HEK293 (cell line): ENCODE results near the gene PDE12.
A peak's percentile ranks its signal among the peaks of the same experiment; 100 is the strongest.

Source experiments
- CTCF ChIA-PET: fragments of 350-600 bp; formaldehyde crosslinking; extraction: SDS; loops from one replicate; lab custom pipeline; 2021; ENCODE audit warnings: antibody characterized with exemption; lab: Yijun Ruan, JAX
- POLR2A ChIA-PET: fragments of 300-600 bp; formaldehyde crosslinking; extraction: SDS; loops from one replicate; lab custom pipeline; 2020; ENCODE audit warnings: antibody characterized with exemption, inconsistent platforms; lab: Yijun Ruan, JAX
- H3K27ac ChIP-seq: fragments of 200-500 bp; sonication (Bioruptor generic); 2 replicates; pipeline ENCODE4 v1.5.1; 2014; ENCODE audit warnings: low read depth, low read length, control low read depth, inconsistent platforms; ENCODE audit errors: extremely low read depth
- H3K36me3 ChIP-seq, 2 experiments: fragments of 200-500 bp in 1 of 2; sonication (Bioruptor generic) in 1 of 2; 1 replicate in 1 of 2; 2 replicates in 1 of 2; pipeline ENCODE4 v1.5.1; 2014 to 2017; ENCODE audit warnings: inconsistent platforms in 2 of 2, low read length in 2 of 2; ENCODE audit not compliant: control insufficient read depth in 2 of 2, insufficient read depth in 1 of 2
- H3K4me1 ChIP-seq: fragments of 200-500 bp; sonication (Bioruptor generic); 2 replicates; pipeline ENCODE4 v1.5.1; 2014; ENCODE audit warnings: mild to moderate bottlenecking, low read length, inconsistent platforms; ENCODE audit not compliant: control insufficient read depth, insufficient read depth
- H3K4me3 ChIP-seq: 2 replicates; pipeline ENCODE4 v1.5.1; 2011; ENCODE audit warnings: low read depth, mild to moderate bottlenecking, control low read depth, low read length, moderate library complexity
- H3K9me3 ChIP-seq: fragments of 200-500 bp; sonication (Bioruptor generic); 2 replicates; pipeline ENCODE4 v1.5.1; 2014; ENCODE audit warnings: low read depth, low read length, inconsistent platforms; ENCODE audit not compliant: control insufficient read depth, insufficient read depth
- BCL11A ChIP-seq: fragments of 450-650 bp; formaldehyde crosslinking; IDR thresholded peaks from 2 replicates; pipeline ENCODE4 v1.5.1; 2016; ENCODE audit warnings: low read depth, missing biosample characterization, missing genetic modification characterization
- GLIS1 ChIP-seq: fragments of 450-650 bp; formaldehyde crosslinking; IDR thresholded peaks from 2 replicates; pipeline ENCODE4 v1.5.1; 2016; ENCODE audit warnings: missing biosample characterization, missing genetic modification characterization
- HOXA7 ChIP-seq: sonication (generic); formaldehyde crosslinking; IDR thresholded peaks from 2 replicates; pipeline ENCODE4 v1.8.1; 2022; ENCODE audit warnings: missing genetic modification reagents, borderline replicate concordance
- IKZF3 ChIP-seq: fragments of 450-650 bp; IDR thresholded peaks from 2 replicates; pipeline ENCODE4 v1.5.0; 2018; ENCODE audit warnings: missing biosample characterization, mild to moderate bottlenecking, missing genetic modification characterization, moderate library complexity
- PRDM1 ChIP-seq: fragments of 450-650 bp; formaldehyde crosslinking; IDR thresholded peaks from 2 replicates; pipeline ENCODE4; 2016; ENCODE audit warnings: missing biosample characterization, missing genetic modification characterization
- SP2 ChIP-seq: fragments of 450-650 bp; formaldehyde crosslinking; IDR thresholded peaks from 2 replicates; pipeline ENCODE4 v1.5.1; 2016; ENCODE audit warnings: missing biosample characterization, missing genetic modification characterization
- ZBTB17 ChIP-seq: fragments of 450-650 bp; formaldehyde crosslinking; IDR thresholded peaks from 2 replicates; pipeline ENCODE4 v1.5.1; 2016; ENCODE audit warnings: missing biosample characterization, missing genetic modification characterization
- ZNF133 ChIP-seq: fragments of 450-650 bp; formaldehyde crosslinking; IDR thresholded peaks from 2 replicates; pipeline ENCODE4 v1.5.1; 2016; ENCODE audit warnings: missing biosample characterization, missing genetic modification characterization
- ZNF169 ChIP-seq: fragments of 450-650 bp; formaldehyde crosslinking; IDR thresholded peaks from 2 replicates; pipeline ENCODE4 v1.5.1; 2016; ENCODE audit warnings: missing biosample characterization, missing genetic modification characterization
- ZNF404 ChIP-seq: fragments of 450-650 bp; formaldehyde crosslinking; IDR thresholded peaks from 2 replicates; pipeline ENCODE4 v1.5.1; 2017; ENCODE audit warnings: missing biosample characterization, missing genetic modification characterization
- ZNF501 ChIP-seq: fragments of 450-650 bp; formaldehyde crosslinking; IDR thresholded peaks from 2 replicates; pipeline ENCODE4 v1.5.1; 2016; ENCODE audit warnings: missing biosample characterization, missing genetic modification characterization
- ZNF548 ChIP-seq: fragments of 450-650 bp; formaldehyde crosslinking; IDR thresholded peaks from 2 replicates; pipeline ENCODE4 v1.5.1; 2016; ENCODE audit warnings: missing biosample characterization, missing genetic modification characterization
- ZNF558 ChIP-seq: fragments of 450-650 bp; formaldehyde crosslinking; IDR thresholded peaks from 2 replicates; pipeline ENCODE4 v1.5.1; 2016; ENCODE audit warnings: missing biosample characterization, missing genetic modification characterization
- ZNF560 ChIP-seq: fragments of 450-650 bp; formaldehyde crosslinking; IDR thresholded peaks from 2 replicates; pipeline ENCODE4 v1.5.1; 2017; ENCODE audit warnings: missing biosample characterization, missing genetic modification characterization, borderline replicate concordance
- ZNF624 ChIP-seq: fragments of 450-650 bp; formaldehyde crosslinking; IDR thresholded peaks from 2 replicates; pipeline ENCODE4 v1.5.1; 2017; ENCODE audit warnings: missing biosample characterization, missing genetic modification characterization
- ZNF664 ChIP-seq: fragments of 450-650 bp; formaldehyde crosslinking; IDR thresholded peaks from 2 replicates; pipeline ENCODE4 v1.5.1; 2016; ENCODE audit warnings: missing biosample characterization, missing genetic modification characterization
- ZNF785 ChIP-seq: fragments of 450-650 bp; formaldehyde crosslinking; IDR thresholded peaks from 2 replicates; pipeline ENCODE4 v1.5.1; 2016; ENCODE audit warnings: missing biosample characterization, missing genetic modification characterization
- ZNF792 ChIP-seq: fragments of 450-650 bp; formaldehyde crosslinking; IDR thresholded peaks from 2 replicates; pipeline ENCODE4 v1.5.1; 2016; ENCODE audit warnings: missing biosample characterization, missing genetic modification characterization
- ZNF837 ChIP-seq: fragments of 450-650 bp; formaldehyde crosslinking; IDR thresholded peaks from 2 replicates; pipeline ENCODE4 v1.5.1; 2016; ENCODE audit warnings: missing biosample characterization, missing genetic modification characterization
- ZSCAN30 ChIP-seq: fragments of 450-650 bp; IDR thresholded peaks from 2 replicates; pipeline ENCODE4 v1.5.1; 2018; ENCODE audit warnings: missing biosample characterization, mild to moderate bottlenecking, missing genetic modification characterization, moderate library complexity
- TF ChIP-seq, protein P1 (sequence below): fragments of 450-650 bp; formaldehyde crosslinking; IDR thresholded peaks from 2 replicates; pipeline ENCODE4 v1.5.1; 2016; ENCODE audit warnings: missing biosample characterization, missing genetic modification characterization
- TF ChIP-seq, protein P2 (sequence below): fragments of 450-650 bp; formaldehyde crosslinking; IDR thresholded peaks from 2 replicates; pipeline ENCODE4; 2016; ENCODE audit warnings: missing biosample characterization, missing genetic modification characterization
- TF ChIP-seq, protein P3 (sequence below): fragments of 450-650 bp; formaldehyde crosslinking; IDR thresholded peaks from 2 replicates; pipeline ENCODE4 v1.5.1; 2016; ENCODE audit warnings: missing biosample characterization, missing genetic modification characterization
- TF ChIP-seq, protein P4 (sequence below): fragments of 450-650 bp; formaldehyde crosslinking; IDR thresholded peaks from 2 replicates; pipeline ENCODE4 v1.5.1; 2016; ENCODE audit warnings: missing biosample characterization, missing genetic modification characterization

PDE12 gene

DNA sequence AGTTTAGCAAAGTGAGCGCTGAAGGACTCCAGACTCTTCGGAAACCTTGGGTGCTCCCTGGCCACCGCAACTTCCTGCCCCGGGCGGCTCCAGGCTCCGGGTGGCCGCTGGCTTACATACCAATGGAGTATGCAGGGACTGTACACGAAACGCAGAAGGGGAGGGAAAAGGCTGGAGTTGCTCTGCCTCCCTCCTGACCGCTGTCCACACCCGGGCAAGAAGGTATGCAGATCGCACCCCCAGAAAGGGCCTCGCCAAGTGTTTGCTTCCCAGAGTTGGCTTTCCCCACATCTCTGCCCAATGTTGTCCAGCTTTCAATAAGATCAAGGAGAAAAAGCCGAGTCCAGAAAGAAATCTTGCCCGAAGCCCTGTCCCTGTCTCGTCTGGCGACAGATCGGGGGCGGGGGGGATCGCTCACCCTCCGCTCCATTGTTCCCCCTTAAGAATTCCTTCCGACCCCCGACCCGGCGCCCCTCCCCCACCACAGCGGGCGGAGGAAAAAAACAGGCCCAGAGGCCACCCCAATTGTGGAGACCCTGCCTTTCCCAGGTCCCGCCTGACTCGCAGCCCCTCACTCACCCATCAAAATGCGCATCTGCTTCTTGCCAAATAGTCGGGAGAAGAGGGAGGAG lies 40.5 kb downstream of the PDE12 start (continued):
- TF ChIP-seq SP2 (tag by site-specific recombination) (peak; percentile 61), ZNF501 (tag by site-specific recombination) (peak; percentile 54; the same call in 1 of the 2 replicates), GLIS1 (tag by site-specific recombination) (peak; percentile 85), ZNF169 (tag by site-specific recombination) (no peak), ZSCAN30 (tag by site-specific recombination) (peak; percentile 100), IKZF3 (tag by site-specific recombination) (peak; percentile 66), ZBTB17 (tag by site-specific recombination) (peak; percentile 79), ZNF560 (tag by site-specific recombination) (no peak), ZNF664 (no peak)
- TF ChIP-seq, protein P1, sequence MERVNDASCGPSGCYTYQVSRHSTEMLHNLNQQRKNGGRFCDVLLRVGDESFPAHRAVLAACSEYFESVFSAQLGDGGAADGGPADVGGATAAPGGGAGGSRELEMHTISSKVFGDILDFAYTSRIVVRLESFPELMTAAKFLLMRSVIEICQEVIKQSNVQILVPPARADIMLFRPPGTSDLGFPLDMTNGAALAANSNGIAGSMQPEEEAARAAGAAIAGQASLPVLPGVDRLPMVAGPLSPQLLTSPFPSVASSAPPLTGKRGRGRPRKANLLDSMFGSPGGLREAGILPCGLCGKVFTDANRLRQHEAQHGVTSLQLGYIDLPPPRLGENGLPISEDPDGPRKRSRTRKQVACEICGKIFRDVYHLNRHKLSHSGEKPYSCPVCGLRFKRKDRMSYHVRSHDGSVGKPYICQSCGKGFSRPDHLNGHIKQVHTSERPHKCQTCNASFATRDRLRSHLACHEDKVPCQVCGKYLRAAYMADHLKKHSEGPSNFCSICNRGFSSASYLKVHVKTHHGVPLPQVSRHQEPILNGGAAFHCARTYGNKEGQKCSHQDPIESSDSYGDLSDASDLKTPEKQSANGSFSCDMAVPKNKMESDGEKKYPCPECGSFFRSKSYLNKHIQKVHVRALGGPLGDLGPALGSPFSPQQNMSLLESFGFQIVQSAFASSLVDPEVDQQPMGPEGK (tag by site-specific recombination): peak; percentile 48; the same call in 1 of the 2 replicates
- TF ChIP-seq, protein P2, sequence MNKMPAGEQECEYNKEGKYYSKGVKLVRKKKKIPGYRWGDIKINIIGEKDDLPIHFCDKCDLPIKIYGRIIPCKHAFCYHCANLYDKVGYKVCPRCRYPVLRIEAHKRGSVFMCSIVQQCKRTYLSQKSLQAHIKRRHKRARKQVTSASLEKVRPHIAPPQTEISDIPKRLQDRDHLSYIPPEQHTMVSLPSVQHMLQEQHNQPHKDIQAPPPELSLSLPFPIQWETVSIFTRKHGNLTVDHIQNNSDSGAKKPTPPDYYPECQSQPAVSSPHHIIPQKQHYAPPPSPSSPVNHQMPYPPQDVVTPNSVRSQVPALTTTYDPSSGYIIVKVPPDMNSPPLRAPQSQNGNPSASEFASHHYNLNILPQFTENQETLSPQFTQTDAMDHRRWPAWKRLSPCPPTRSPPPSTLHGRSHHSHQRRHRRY: no peak
- TF ChIP-seq, protein P3, sequence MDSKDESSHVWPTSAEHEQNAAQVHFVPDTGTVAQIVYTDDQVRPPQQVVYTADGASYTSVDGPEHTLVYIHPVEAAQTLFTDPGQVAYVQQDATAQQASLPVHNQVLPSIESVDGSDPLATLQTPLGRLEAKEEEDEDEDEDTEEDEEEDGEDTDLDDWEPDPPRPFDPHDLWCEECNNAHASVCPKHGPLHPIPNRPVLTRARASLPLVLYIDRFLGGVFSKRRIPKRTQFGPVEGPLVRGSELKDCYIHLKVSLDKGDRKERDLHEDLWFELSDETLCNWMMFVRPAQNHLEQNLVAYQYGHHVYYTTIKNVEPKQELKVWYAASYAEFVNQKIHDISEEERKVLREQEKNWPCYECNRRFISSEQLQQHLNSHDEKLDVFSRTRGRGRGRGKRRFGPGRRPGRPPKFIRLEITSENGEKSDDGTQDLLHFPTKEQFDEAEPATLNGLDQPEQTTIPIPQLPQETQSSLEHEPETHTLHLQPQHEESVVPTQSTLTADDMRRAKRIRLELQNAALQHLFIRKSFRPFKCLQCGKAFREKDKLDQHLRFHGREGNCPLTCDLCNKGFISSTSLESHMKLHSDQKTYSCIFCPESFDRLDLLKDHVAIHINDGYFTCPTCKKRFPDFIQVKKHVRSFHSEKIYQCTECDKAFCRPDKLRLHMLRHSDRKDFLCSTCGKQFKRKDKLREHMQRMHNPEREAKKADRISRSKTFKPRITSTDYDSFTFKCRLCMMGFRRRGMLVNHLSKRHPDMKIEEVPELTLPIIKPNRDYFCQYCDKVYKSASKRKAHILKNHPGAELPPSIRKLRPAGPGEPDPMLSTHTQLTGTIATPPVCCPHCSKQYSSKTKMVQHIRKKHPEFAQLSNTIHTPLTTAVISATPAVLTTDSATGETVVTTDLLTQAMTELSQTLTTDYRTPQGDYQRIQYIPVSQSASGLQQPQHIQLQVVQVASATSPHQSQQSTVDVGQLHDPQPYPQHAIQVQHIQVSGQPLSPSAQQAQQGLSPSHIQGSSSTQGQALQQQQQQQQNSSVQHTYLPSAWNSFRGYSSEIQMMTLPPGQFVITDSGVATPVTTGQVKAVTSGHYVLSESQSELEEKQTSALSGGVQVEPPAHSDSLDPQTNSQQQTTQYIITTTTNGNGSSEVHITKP: peak; percentile 65
- TF ChIP-seq, protein P4, sequence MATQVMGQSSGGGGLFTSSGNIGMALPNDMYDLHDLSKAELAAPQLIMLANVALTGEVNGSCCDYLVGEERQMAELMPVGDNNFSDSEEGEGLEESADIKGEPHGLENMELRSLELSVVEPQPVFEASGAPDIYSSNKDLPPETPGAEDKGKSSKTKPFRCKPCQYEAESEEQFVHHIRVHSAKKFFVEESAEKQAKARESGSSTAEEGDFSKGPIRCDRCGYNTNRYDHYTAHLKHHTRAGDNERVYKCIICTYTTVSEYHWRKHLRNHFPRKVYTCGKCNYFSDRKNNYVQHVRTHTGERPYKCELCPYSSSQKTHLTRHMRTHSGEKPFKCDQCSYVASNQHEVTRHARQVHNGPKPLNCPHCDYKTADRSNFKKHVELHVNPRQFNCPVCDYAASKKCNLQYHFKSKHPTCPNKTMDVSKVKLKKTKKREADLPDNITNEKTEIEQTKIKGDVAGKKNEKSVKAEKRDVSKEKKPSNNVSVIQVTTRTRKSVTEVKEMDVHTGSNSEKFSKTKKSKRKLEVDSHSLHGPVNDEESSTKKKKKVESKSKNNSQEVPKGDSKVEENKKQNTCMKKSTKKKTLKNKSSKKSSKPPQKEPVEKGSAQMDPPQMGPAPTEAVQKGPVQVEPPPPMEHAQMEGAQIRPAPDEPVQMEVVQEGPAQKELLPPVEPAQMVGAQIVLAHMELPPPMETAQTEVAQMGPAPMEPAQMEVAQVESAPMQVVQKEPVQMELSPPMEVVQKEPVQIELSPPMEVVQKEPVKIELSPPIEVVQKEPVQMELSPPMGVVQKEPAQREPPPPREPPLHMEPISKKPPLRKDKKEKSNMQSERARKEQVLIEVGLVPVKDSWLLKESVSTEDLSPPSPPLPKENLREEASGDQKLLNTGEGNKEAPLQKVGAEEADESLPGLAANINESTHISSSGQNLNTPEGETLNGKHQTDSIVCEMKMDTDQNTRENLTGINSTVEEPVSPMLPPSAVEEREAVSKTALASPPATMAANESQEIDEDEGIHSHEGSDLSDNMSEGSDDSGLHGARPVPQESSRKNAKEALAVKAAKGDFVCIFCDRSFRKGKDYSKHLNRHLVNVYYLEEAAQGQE: peak; percentile 60; the same call in 1 of the 2 replicates
- TF ChIP-seq, all 188 proteins: peak for 19

DNA sequence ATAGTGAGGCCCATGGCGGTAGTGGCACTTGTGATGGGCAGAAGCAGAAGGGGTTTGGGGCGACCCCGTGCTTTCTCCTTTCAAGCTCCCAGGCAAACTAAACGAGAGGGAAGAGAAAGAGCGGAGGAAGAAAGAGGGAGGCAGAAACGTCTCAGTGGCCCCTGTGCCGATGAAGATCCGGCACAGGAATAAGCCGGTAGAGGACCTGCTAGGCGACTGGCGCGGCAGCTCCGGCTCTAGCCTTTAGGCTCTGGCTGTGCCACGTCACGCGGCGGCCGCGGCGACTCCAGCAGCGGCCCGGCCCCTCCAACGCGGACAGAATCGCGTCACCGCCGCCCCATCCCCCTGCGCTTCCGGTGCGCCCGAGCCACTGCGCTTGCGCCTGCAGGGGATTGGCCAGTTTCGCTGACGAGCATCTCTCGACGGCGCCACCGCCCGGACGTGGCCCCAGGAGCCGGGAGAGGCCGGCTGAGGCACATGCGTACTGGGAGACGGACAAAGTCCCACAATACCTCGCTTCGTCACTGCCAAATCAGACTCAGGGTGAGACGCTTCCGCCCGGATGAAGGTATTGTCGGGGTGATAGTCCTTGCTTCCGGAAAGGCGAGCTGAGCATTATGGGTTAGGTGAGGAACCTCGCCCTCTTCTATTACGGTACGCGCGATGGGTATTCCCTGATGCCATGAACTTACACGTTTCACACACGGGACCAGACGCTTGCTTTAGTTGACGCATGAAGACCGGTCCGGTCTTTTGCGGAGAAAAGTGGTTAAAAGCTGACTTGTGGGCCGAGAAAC lies 41.3 kb downstream of the PDE12 start, which contains the start of gene ARF4:
ARF4 (minus strand) TSS at position 218 of the 797 bp plus-strand sequence; CDS start at position 14, 204 bp downstream.
- Histone ChIP-seq H3K27ac (peak within 1 kb of the TSS; percentile 75), H3K4me1 (no peaks in the 10 kb centered on the region), H3K4me3 (peak within 1 kb of the TSS; percentile 86), H3K9me3 (no peaks in the 10 kb centered on the region), H3K36me3 (peaks cover 0 to 10% of the 10 kb centered on the region in 2 experiments; a peak in 2 of 3 replicates)
- POLR2A ChIA-PET: interaction anchor here (0.5 to 1.4 kb wide), 12 partner anchors 16 to 709 kb away, joined by 3 to 11 read pairs (median 3); partner anchors contain the start of genes APPL1, DENND6A, HTD2 and PDE12
- CTCF ChIA-PET: interaction anchor here (0.6 to 0.7 kb wide), 3 partner anchors 89 to 307 kb away, joined by 3 to 4 read pairs (median 4); no protein-coding TSS in a partner anchor
- TF ChIP-seq ZNF558 (tag by site-specific recombination): no peak
- no peak for TF ChIP-seq ZNF404 (tag by site-specific recombination)
- TF ChIP-seq SP2 (tag by site-specific recombination): peak; percentile 91
- peak; percentile 43; the same call in 1 of the 2 replicates for TF ChIP-seq BCL11A (tag by site-specific recombination)
- TF ChIP-seq ZNF548: no peak
- no peak for TF ChIP-seq PRDM1
- TF ChIP-seq HOXA7: no peak
- TF ChIP-seq ZNF785 (tag by site-specific recombination): no peak
- no peak for TF ChIP-seq ZNF837 (tag by site-specific recombination)
- TF ChIP-seq ZNF624 (tag by site-specific recombination): no peak
- TF ChIP-seq ZNF792 (tag by site-specific recombination): no peak
- no peak for TF ChIP-seq ZNF133 (tag by site-specific recombination)
